Right lobe of liver (tissue), 6 donors: ENCODE measurements around the gene SENP2. TPM values are rescaled to one million over a fixed set of nuclear protein-coding genes. Genes with fewer than 3 reads are reported as not detected.
A peak's percentile ranks its signal among the peaks of the same experiment; 100 is the strongest.

Experiments used
- ATAC-seq, 4 donors: fragments of 200-7000 bp; cut with Tn5 transposase; one replicate each; pipeline ENCODE4 v1.9.1; 2020; ENCODE audit warnings: mild to moderate bottlenecking in 4 of 4, moderate library complexity in 4 of 4
- DNase-seq, 3 donors: peaks; one replicate each; pipeline ENCODE4 v3.0.0-alpha.2; 2020
- H3K27ac ChIP-seq, 3 donors: fragments of 200-600 bp; one replicate each; pipeline ENCODE4 v1.8.0; 2022
- H3K27me3 ChIP-seq, 2 donors: fragments of 200-600 bp; one replicate each; pipeline ENCODE4 v1.8.0; 2022
- H3K36me3 ChIP-seq, 4 donors: fragments of 200-600 bp; sonication (generic) in 1 of 4; one replicate each; pipeline versions ENCODE4 v1.5.1 to v1.8.0; 2017 to 2022; ENCODE audit warnings: control low read depth in 1 of 4
- H3K4me1 ChIP-seq, 4 donors: fragments of 200-600 bp; sonication (generic) in 1 of 4; one replicate each; pipeline versions ENCODE4 v1.5.1 to v1.8.0; 2017 to 2022; ENCODE audit warnings: control low read depth in 1 of 4
- H3K4me3 ChIP-seq, 3 donors: fragments of 200-600 bp; one replicate each; pipeline ENCODE4 v1.8.0; 2022
- H3K9me3 ChIP-seq, 4 donors: fragments of 200-600 bp; sonication (generic) in 1 of 4; one replicate each; pipeline versions ENCODE4 v1.5.1 to v1.8.0; 2017 to 2022; ENCODE audit warnings: control low read depth in 1 of 4
- POLR2A ChIP-seq: fragments of 450-650 bp; IDR thresholded peaks from one replicate; pipeline ENCODE4 v1.6.1; 2017; ENCODE audit warnings: antibody characterized with exemption, mild to moderate bottlenecking
- WGBS: methylation state at CpG from one replicate; pipeline ENCODE4 v1.1.6; 2018; ENCODE audit warnings: low coverage, low lambda C conversion rate; ENCODE audit not compliant: insufficient coverage; ENCODE audit errors: missing lambda C conversion rate; 5-methylcytosine and 5-hydroxymethylcytosine counted together
- intact Hi-C, 2 donors: fragments of 100-400 bp; cut with DNase I; formaldehyde crosslinking; loops; one replicate each; pipeline versions ENCODE4 v1.11.2 to v1.14.1; 2022
- total RNA-seq, 6 experiments: library from RNA; depleted of rRNA in 2 of 6; stranded (reverse); fragments of >200 nt in 2 of 6; fragmentation: NEBNext Ultra II Directional in 3 of 6; extraction: Animal tissue kit (Norgen Biotek cat#: 25700) in 3 of 6; gene quantifications; one replicate each; pipeline versions ENCODE4 v1.1.0 to v1.2.4, GENCODE V29; 2016 to 2023
- TF ChIP-seq, protein P1 (sequence below), 4 donors: fragments of 200-600 bp in 3 of 4; fragments of 450-650 bp in 1 of 4; IDR thresholded peaks; one replicate each; pipeline versions ENCODE4 v1.5.1 to v1.8.0; 2016 to 2022; ENCODE audit warnings: antibody characterized with exemption in 4 of 4, mild to moderate bottlenecking in 2 of 4
- donor health status: DM: no; HTN: yes; CAD: no.
- donor health status: DM: no; HTN: no; CAD: no.
- donor health status: DM: no; HTN: no; CAD: no.
- donor health status: DM: no; HTN: yes; CAD: no.
- donor health status: DM: no; HTN: yes; CAD: no.

Gene SENP2
- total RNA-seq, 6 experiments from 2014 or later: 7.8 to 26.8 (median 17.8) TPM

DNA sequence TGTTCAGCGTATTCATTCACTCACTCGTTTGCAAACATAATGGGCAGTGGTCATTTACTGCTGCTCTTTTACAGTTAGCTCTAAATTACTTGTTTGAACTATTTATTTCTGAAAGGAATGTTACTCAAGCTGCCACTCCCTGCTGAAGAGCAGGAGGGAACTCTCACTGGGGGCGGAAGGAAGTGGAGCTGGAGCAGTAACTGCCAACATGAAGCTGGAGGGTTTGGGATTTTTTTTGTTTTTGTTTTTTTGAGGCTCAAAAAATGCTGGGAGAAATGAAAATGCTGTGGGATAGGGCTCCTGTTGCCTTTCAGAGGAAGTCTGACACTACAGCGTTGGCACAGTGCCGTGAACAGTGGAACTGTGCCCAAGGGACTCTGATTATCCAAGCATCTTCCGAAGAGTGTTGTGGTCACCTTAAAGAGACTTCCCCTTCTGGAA, 44.1 kb downstream of the SENP2 start:
- Histone ChIP-seq H3K4me3 (no peak overlapping the region), H3K27me3 (no peaks in the 10 kb centered on the region), H3K9me3 (no peaks in the 10 kb centered on the region), H3K27ac (no peak overlapping the region), H3K36me3 (peaks cover 0 to 45% (median 9%) of the 10 kb centered on the region in 4 donors), H3K4me1 (no peaks in the 10 kb centered on the region)
- TF ChIP-seq POLR2A: no peak
- TF ChIP-seq, protein P1, sequence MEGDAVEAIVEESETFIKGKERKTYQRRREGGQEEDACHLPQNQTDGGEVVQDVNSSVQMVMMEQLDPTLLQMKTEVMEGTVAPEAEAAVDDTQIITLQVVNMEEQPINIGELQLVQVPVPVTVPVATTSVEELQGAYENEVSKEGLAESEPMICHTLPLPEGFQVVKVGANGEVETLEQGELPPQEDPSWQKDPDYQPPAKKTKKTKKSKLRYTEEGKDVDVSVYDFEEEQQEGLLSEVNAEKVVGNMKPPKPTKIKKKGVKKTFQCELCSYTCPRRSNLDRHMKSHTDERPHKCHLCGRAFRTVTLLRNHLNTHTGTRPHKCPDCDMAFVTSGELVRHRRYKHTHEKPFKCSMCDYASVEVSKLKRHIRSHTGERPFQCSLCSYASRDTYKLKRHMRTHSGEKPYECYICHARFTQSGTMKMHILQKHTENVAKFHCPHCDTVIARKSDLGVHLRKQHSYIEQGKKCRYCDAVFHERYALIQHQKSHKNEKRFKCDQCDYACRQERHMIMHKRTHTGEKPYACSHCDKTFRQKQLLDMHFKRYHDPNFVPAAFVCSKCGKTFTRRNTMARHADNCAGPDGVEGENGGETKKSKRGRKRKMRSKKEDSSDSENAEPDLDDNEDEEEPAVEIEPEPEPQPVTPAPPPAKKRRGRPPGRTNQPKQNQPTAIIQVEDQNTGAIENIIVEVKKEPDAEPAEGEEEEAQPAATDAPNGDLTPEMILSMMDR (IDR thresholded peaks at IDR 0.05): no peak
- intact Hi-C loops: no loop called here
- 36% methylated on average over 6 of the region's 6 CpGs for WGBS
- ATAC-seq (peak; percentile 40 to 55 (median 47)), DNase-seq (peak in 1 of 3 donors; percentile 44)

DNA sequence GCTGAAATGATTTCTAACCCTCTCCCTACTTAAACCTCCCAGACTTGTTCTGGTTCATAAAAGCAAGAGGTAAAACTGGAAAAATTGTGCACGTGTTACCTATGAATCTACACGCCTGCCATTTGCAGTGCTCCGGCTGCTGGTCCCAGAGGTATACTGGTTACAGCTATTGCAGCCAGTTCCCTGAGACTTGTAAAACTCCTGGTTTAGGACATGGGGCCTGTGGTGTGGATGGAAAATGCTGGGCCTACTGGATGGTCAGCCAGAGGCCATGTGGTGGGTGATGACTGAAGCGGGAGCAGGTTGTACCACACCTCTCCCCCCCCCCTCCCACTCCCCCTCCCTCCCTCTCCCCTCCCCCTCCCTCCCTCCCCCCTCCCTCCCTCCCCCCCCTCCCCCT, 45.0 kb downstream of the SENP2 start:
- DNase-seq (no peak), ATAC-seq (no peak)
- Histone ChIP-seq H3K4me1 (no peaks in the 10 kb centered on the region), H3K9me3 (no peaks in the 10 kb centered on the region), H3K27ac (no peak overlapping the region), H3K36me3 (peaks cover 0 to 37% (median 7%) of the 10 kb centered on the region in 4 donors), H3K4me3 (no peak overlapping the region), H3K27me3 (no peaks in the 10 kb centered on the region)
- TF ChIP-seq, protein P1 (IDR thresholded peaks at IDR 0.05): no peak
- no peak for TF ChIP-seq POLR2A
- intact Hi-C loops: no loop called here
- WGBS: 95% methylated on average over 3 of the region's 4 CpGs

DNA sequence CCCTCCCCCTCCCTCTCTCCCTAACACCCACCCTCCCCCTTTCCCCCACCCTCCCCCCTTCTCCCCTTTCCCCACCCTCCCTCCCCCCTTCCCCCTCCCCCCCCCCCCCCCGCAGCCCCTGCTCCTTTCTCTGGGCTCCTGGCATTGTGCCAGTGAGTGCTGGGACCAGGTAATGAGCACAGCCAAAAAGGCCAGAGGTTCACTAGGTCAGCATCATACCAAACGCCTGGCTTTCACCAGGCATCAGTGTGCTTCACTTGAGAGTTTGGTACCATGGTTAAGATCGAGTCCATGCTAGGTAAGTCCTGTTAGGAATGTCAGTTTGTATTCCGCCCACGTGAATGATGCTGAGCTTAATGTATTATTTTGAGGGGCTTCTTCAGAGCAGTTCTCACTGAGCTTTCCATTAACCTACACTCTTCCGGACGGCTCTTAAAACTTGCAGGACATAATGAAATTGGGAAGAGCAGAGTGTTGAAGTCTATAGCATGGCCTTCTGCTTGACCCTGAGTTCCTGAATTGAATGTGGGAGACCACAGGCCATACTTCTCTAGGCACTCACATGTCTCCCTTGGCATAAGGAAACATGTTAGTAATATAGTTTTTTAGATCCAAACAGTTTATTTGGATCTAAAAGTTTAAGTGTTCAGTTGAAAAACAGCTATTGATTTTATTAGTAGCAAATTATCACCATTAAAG, 45.6 kb downstream of the SENP2 start:
- no peak for ATAC-seq
- Histone ChIP-seq H3K4me1 (no peaks in the 10 kb centered on the region), H3K27ac (no peak overlapping the region), H3K27me3 (no peaks in the 10 kb centered on the region), H3K4me3 (no peak overlapping the region), H3K36me3 (peaks cover 0 to 31% (median 4%) of the 10 kb centered on the region in 4 donors), H3K9me3 (no peaks in the 10 kb centered on the region)
- DNase-seq: no peak
- WGBS: 79% methylated on average over 6 of the region's 7 CpGs
- TF ChIP-seq, protein P1 (IDR thresholded peaks at IDR 0.05): no peak
- TF ChIP-seq POLR2A: no peak
- intact Hi-C loops: no loop called here

DNA sequence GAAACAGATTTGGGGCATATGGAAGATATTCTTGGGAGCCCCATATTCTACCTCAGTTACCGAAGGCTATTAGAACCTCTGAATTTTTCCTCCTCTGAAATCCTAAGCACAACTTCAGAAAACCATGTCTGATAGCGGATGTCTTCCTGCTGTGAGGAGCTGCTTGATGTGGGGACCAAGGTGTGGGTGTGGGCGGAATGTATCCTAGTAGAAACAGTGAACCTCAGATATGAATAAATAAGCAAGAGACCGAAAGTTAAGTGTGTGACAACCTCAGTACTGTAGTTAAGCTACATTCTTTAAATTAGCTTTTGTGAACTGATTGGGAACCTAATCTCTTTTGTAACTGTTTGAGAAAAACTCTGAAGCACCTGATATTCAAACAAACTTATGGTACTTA, 46.9 kb downstream of the SENP2 start:
- TF ChIP-seq, protein P1 (IDR thresholded peaks at IDR 0.05): no peak
- no peak for TF ChIP-seq POLR2A
- peaks cover 0 to 19% (median 4%) of the 10 kb centered on the region in 4 donors for H3K36me3 ChIP-seq
- ATAC-seq (no peak), DNase-seq (no peak)
- H3K4me1 ChIP-seq: no peaks in the 10 kb centered on the region
- no peaks in the 10 kb centered on the region for H3K9me3 ChIP-seq
- no peak overlapping the region for H3K4me3 ChIP-seq
- H3K27me3 ChIP-seq: no peaks in the 10 kb centered on the region
- H3K27ac ChIP-seq: no peak overlapping the region
- WGBS: 84% methylated on average over 4 of the region's 4 CpGs
- intact Hi-C loops: no loop called here
